Astrocyte (in vitro differentiated cells and primary cell): Measurements from ENCODE around the gene SMG7. TPM values are rescaled to one million over a fixed set of nuclear protein-coding genes. Genes with fewer than 3 reads are reported as not detected.

Experiments
- DNase-seq: peaks from one replicate; pipeline ENCODE4 v3.0.0-alpha.2; 2010; ENCODE audit warnings: low read depth
- FAIRE-seq: peaks from 2 replicates; lab custom pipeline; 2011; peaks lifted over from hg19 to GRCh38; lab: Jason Lieb, UNC
- H2AFZ ChIP-seq: 2 replicates; pipeline ENCODE4 v1.6.0; 2012; ENCODE audit warnings: low read depth, low read length, inconsistent platforms
- H3K27ac ChIP-seq: 2 replicates; pipeline ENCODE4 v1.5.1; 2011; ENCODE audit warnings: low read depth, low read length, inconsistent platforms
- H3K27me3 ChIP-seq: 2 replicates; pipeline ENCODE4 v1.6.0; 2011; ENCODE audit warnings: low read length, inconsistent platforms; ENCODE audit not compliant: insufficient read depth
- H3K36me3 ChIP-seq: 2 replicates; pipeline ENCODE4 v1.5.1; 2011; ENCODE audit warnings: low read length, inconsistent platforms; ENCODE audit not compliant: insufficient read depth
- H3K4me1 ChIP-seq: 2 replicates; pipeline ENCODE4 v1.5.1; 2011; ENCODE audit warnings: low read length, inconsistent platforms; ENCODE audit not compliant: insufficient read depth
- H3K4me2 ChIP-seq: 2 replicates; pipeline ENCODE4 v1.6.0; 2012; ENCODE audit warnings: low read length, inconsistent platforms
- H3K4me3 ChIP-seq: 2 replicates; pipeline ENCODE4 v1.5.1; 2011; ENCODE audit warnings: low read depth, mild to moderate bottlenecking, low read length, inconsistent platforms; ENCODE audit not compliant: insufficient read depth
- H3K79me2 ChIP-seq: 2 replicates; pipeline ENCODE4 v1.6.0; 2012; ENCODE audit warnings: mild to moderate bottlenecking, low read length, inconsistent platforms; ENCODE audit not compliant: insufficient read depth
- H3K9ac ChIP-seq: 2 replicates; pipeline ENCODE4 v1.6.0; 2012; ENCODE audit warnings: mild to moderate bottlenecking, low read length, inconsistent platforms
- H3K9me3 ChIP-seq: 2 replicates; pipeline ENCODE4 v1.5.1; 2012; ENCODE audit warnings: low read depth, mild to moderate bottlenecking, low read length, inconsistent platforms; ENCODE audit not compliant: insufficient read depth
- H4K20me1 ChIP-seq: 2 replicates; pipeline ENCODE4 v1.6.0; 2012; ENCODE audit warnings: low read length, inconsistent platforms; ENCODE audit not compliant: insufficient read depth
- H3K27ac Mint-ChIP-seq: one replicate; pipeline ENCODE4 v1.8.0; 2021; ENCODE audit warnings: mild to moderate bottlenecking, mixed read lengths; ENCODE audit not compliant: unreplicated experiment
- H3K27me3 Mint-ChIP-seq: one replicate; pipeline ENCODE4 v1.8.0; 2021; ENCODE audit warnings: low read depth, mixed read lengths; ENCODE audit not compliant: unreplicated experiment
- H3K36me3 Mint-ChIP-seq: one replicate; pipeline ENCODE4 v1.8.0; 2021; ENCODE audit warnings: low read depth, mixed read lengths; ENCODE audit not compliant: unreplicated experiment
- H3K4me1 Mint-ChIP-seq: one replicate; pipeline ENCODE4 v1.8.0; 2021; ENCODE audit warnings: low read depth, mixed read lengths; ENCODE audit not compliant: unreplicated experiment
- H3K4me3 Mint-ChIP-seq: one replicate; pipeline ENCODE4 v1.8.0; 2021; ENCODE audit warnings: mild to moderate bottlenecking, moderate library complexity, mixed read lengths; ENCODE audit not compliant: unreplicated experiment
- H3K9me3 Mint-ChIP-seq: one replicate; pipeline ENCODE4 v1.8.0; 2021; ENCODE audit warnings: mild to moderate bottlenecking, mixed read lengths; ENCODE audit not compliant: unreplicated experiment
- CTCF ChIP-seq: IDR thresholded peaks from 2 replicates; pipeline ENCODE4 v1.5.1; 2011; ENCODE audit warnings: low read depth, mild to moderate bottlenecking, inconsistent platforms, low read length, moderate library complexity; ENCODE audit not compliant: insufficient read depth
- EZH2 ChIP-seq: IDR thresholded peaks from 2 replicates; pipeline ENCODE4 v1.6.1; 2012; ENCODE audit warnings: mild to moderate bottlenecking, low read length, inconsistent platforms; ENCODE audit not compliant: insufficient read depth
- total RNA-seq: library from RNA; stranded (reverse); gene quantifications from 2 replicates; pipeline ENCODE4 v1.2.1, GENCODE V29; 2021

Gene SMG7
- total RNA-seq, 1 donor from 2014 or later, result 59.8 TPM

GRCh38 chr1:183576537-183576936 is 104.2 kb downstream of the SMG7 start:
- Histone ChIP-seq H3K27me3 (no peaks in the 10 kb centered on the region), H3K4me3 (no peak overlapping the region), H3K79me2 (no peaks in the 10 kb centered on the region), H3K4me1 (no peaks in the 10 kb centered on the region), H2AFZ (no peak overlapping the region), H4K20me1 (no peaks in the 10 kb centered on the region), H3K27ac (no peak overlapping the region), H3K4me2 (no peak overlapping the region), H3K9ac (no peak overlapping the region), H3K9me3 (no peaks in the 10 kb centered on the region), H3K36me3 (no peaks in the 10 kb centered on the region)
- Mint-ChIP-seq H3K4me1 (no peaks in the 10 kb centered on the region), H3K27me3 (peaks cover 22% of the 10 kb centered on the region), H3K9me3 (peaks cover 1% of the 10 kb centered on the region), H3K36me3 (no peaks in the 10 kb centered on the region), H3K4me3 (no peak overlapping the region), H3K27ac (no peak overlapping the region)
- no peak for DNase-seq
- no peak for FAIRE-seq
- TF ChIP-seq CTCF (no peak), EZH2 (no peak)

DNA sequence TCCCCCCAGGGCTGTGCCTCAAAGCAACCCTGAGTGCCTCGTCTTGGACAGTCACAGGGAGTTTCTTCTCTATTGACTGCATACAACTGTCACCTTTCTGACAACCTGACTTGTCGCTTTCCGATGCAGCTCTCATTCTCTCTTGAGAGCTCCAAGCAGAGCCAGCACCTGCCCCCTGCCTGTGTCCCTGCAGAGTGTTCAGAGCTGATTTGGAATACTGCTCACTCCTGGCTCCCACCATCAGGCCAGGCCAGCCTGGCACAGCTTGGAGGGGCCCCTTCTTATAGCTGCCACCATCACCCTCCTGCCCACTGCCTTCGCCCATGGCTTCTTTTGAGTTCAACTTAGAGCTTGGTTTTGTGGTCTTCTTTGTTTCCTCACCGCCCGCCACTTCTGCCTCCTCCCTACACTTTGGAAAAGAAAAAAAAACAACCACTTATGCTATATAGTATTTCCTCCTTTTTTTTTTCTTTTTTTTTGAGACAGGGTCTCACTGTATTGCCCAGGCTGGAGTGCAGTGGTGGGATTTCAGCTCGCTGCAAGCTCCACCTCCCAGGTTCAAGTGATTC is 105.7 kb downstream of the SMG7 start:
- Histone ChIP-seq H3K27me3 (no peaks in the 10 kb centered on the region), H3K9ac (no peak overlapping the region), H3K4me3 (no peak overlapping the region), H4K20me1 (no peaks in the 10 kb centered on the region), H3K79me2 (no peaks in the 10 kb centered on the region), H3K9me3 (no peaks in the 10 kb centered on the region), H3K4me2 (no peak overlapping the region), H3K4me1 (no peaks in the 10 kb centered on the region), H3K36me3 (no peaks in the 10 kb centered on the region), H3K27ac (no peak overlapping the region), H2AFZ (no peak overlapping the region)
- Mint-ChIP-seq H3K27me3 (peaks cover 23% of the 10 kb centered on the region), H3K27ac (no peak overlapping the region), H3K4me3 (no peak overlapping the region), H3K4me1 (no peaks in the 10 kb centered on the region), H3K36me3 (no peaks in the 10 kb centered on the region), H3K9me3 (peaks cover 1% of the 10 kb centered on the region)
- no peak for TF ChIP-seq EZH2
- TF ChIP-seq CTCF, result no peak
- FAIRE-seq (no peak), DNase-seq (no peak)

DNA sequence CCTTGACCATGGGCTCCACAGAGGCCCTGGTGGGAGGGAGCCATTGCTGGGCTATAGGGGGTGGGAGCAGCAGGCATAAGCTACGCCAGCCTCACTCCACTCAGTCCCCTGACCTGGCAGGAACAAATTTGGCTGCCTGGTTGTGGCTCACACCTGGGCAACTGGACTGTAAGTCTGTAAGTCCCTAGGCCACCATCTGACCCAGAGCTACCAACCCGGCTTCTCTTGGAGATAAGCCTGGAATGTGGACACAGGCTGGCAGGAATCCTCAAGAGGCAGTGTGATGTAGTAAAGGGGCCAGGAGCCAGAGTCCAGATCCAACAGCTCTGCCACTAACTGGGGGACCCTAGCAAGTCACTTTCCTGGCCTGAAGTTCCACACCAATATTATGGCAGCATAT is 106.6 kb downstream of the SMG7 start:
- Histone ChIP-seq H3K27ac (no peak overlapping the region), H4K20me1 (no peaks in the 10 kb centered on the region), H3K4me3 (no peak overlapping the region), H3K4me1 (no peaks in the 10 kb centered on the region), H3K36me3 (no peaks in the 10 kb centered on the region), H3K79me2 (no peaks in the 10 kb centered on the region), H2AFZ (no peak overlapping the region), H3K9me3 (no peaks in the 10 kb centered on the region), H3K27me3 (no peaks in the 10 kb centered on the region), H3K4me2 (no peak overlapping the region), H3K9ac (no peak overlapping the region)
- TF ChIP-seq CTCF, result no peak
- TF ChIP-seq EZH2, result no peak
- Mint-ChIP-seq H3K4me1 (no peaks in the 10 kb centered on the region), H3K27ac (no peak overlapping the region), H3K36me3 (no peaks in the 10 kb centered on the region), H3K27me3 (peaks cover 23% of the 10 kb centered on the region), H3K4me3 (no peak overlapping the region), H3K9me3 (no peaks in the 10 kb centered on the region)
- DNase-seq (no peak), FAIRE-seq (no peak)
